ENCODE data around the gene FBXL3.

The FBXL3 gene

DNA sequence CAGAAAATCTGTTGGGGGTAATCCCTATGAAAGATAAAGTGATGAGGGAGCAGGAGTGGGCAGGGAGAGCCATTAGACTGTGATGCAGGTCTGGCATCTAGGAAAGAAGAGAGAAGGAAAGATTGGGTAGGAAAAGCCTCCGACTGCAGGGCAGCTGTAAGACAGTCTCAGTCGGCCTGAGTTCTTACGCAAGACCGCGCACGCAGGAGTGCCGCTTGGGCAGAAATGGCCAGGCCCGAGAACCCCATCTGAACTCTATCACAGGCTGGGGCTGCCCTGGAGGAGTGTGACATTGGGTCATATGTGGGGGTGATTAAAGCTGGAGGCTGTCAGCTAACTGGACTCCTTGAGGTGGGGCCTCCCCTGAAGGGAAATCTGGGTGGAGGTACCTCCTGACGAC lies 13.9 kb upstream of the FBXL3 start:
- no peak overlapping the region for H3K4me3 ChIP-seq (ENCODE audit: control insufficient read depth, low read depth, low read length)
- TF ChIP-seq, protein P1, sequence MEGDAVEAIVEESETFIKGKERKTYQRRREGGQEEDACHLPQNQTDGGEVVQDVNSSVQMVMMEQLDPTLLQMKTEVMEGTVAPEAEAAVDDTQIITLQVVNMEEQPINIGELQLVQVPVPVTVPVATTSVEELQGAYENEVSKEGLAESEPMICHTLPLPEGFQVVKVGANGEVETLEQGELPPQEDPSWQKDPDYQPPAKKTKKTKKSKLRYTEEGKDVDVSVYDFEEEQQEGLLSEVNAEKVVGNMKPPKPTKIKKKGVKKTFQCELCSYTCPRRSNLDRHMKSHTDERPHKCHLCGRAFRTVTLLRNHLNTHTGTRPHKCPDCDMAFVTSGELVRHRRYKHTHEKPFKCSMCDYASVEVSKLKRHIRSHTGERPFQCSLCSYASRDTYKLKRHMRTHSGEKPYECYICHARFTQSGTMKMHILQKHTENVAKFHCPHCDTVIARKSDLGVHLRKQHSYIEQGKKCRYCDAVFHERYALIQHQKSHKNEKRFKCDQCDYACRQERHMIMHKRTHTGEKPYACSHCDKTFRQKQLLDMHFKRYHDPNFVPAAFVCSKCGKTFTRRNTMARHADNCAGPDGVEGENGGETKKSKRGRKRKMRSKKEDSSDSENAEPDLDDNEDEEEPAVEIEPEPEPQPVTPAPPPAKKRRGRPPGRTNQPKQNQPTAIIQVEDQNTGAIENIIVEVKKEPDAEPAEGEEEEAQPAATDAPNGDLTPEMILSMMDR (IDR thresholded peaks at IDR 0.05; ENCODE audit: control insufficient read depth, insufficient read depth, low read depth, low read length, missing control alignments): no peak
- no peak for DNase-seq (ENCODE audit: low read depth)

DNA sequence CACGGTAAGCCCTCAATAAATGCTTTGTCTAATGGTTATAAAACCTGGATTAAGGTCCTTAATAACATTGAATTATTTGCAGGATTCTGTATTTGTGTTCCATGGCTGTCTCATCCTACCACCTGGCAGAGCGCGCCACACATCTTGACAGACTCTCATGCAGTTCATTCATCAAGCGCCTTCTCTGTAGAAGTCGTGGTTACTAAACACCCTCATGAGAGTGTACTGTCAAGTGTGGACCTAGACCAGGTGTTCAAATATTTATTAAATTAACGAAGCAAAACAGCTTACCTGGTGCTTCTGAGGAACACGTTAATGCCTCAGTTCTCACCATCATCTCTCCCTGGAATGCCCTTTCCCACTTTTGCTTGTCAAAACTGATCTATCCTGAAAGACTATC lies 13.1 kb upstream of the FBXL3 start:
- TF ChIP-seq, protein P1 (IDR thresholded peaks at IDR 0.05; ENCODE audit: control insufficient read depth, insufficient read depth, low read depth, low read length, missing control alignments): no peak
- DNase-seq (ENCODE audit: low read depth): no peak
- H3K4me3 ChIP-seq (ENCODE audit: control insufficient read depth, low read depth, low read length): no peak overlapping the region

- no peak for DNase-seq (ENCODE audit: low read depth)
- TF ChIP-seq, protein P1 (IDR thresholded peaks at IDR 0.05; ENCODE audit: control insufficient read depth, insufficient read depth, low read depth, low read length, missing control alignments): no peak
- no peak overlapping the region for H3K4me3 ChIP-seq (ENCODE audit: control insufficient read depth, low read depth, low read length)
Measured at GRCh38 chr13:77038907-77039480, 12.0 kb upstream of the FBXL3 start.

GRCh38 chr13:77036279-77036678 lies 9.3 kb upstream of the FBXL3 start:
- DNase-seq (ENCODE audit: low read depth): no peak
- H3K4me3 ChIP-seq (ENCODE audit: control insufficient read depth, low read depth, low read length): no peak overlapping the region
- TF ChIP-seq, protein P1 (IDR thresholded peaks at IDR 0.05; ENCODE audit: control insufficient read depth, insufficient read depth, low read depth, low read length, missing control alignments): no peak

DNA sequence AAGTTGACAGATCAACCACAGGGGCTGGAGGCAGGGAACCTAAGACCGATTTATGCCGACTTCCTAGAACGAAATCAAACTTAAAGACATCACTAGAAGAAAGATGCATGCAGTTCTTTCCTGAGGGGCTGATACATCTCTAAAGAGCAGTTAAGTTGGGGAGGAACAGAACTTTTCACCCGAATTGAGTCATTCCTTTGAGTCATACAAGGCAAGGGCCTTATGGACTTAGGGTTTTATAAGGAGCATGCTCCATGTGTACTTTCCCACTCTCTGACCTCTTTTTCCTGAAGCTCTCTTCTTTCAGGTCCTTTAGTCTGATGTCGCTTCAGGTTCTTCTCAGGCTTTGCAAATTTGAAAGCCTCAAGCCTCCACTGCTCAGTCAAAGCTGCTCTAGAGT lies 7.9 kb upstream of the FBXL3 start:
- H3K4me3 ChIP-seq (ENCODE audit: control insufficient read depth, low read depth, low read length): no peak overlapping the region
- TF ChIP-seq, protein P1 (IDR thresholded peaks at IDR 0.05; ENCODE audit: control insufficient read depth, insufficient read depth, low read depth, low read length, missing control alignments): no peak
- peak; percentile 34 for DNase-seq (ENCODE audit: low read depth)

DNA sequence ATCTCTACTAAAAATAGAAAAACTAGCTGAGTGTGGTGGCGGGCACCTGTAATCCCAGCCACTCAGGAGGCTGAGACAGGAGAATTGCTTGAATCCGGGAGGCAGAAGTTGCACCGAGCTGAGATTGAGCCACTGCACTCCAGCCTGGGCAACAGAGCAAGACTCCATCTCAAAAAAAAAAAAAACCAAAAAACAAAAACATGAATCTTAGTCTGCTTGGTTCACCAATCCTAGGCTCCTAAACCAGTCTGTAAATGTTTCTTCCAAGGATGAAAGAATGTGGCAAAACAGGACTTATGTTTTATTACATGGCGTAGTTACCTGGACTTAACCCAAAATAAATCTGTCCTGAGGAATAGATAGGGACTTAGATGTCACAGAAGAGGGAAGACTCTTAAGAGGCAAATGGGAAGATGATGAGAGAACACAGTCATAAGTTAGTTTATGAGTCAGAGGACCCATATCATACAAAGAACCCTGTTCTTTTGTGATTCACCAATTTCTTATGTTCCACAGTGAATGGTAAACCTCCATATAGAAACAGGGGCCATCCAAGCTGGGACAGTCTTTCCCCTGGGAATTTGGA lies 6.9 kb upstream of the FBXL3 start:
- TF ChIP-seq, protein P1 (IDR thresholded peaks at IDR 0.05; ENCODE audit: control insufficient read depth, insufficient read depth, low read depth, low read length, missing control alignments): no peak
- DNase-seq (ENCODE audit: low read depth): no peak

More for the DNA sequence above, 6.9 kb upstream of the FBXL3 start:
- no peak overlapping the region for H3K4me3 ChIP-seq (ENCODE audit: control insufficient read depth, low read depth, low read length)

All from AG09309 (cell line).